ENCODE measurements around the gene LY6G6D. TPM values are rescaled to one million over a fixed set of nuclear protein-coding genes. Genes with fewer than 3 reads are reported as not detected.

LY6G6D gene
- total RNA-seq, 1 experiment from 2014 or later, result not detected

- H3K4ac ChIP-seq (ENCODE audit: low read depth, low read length), result no peak overlapping the region
These were observed 3.9 kb upstream of the LY6G6D start for GRCh38 chr6:31711233-31711632.

More at GRCh38 chr6:31711233-31711632, 3.9 kb upstream of the LY6G6D start:
- H4K8ac ChIP-seq (replicated peaks; ENCODE audit: insufficient read length, low read depth, low read length), result no peak overlapping the region
- peak overlapping the region in 1 of 3 experiments; percentile 9; a peak in 1 of 7 replicates for H3K27ac Mint-ChIP-seq
- H4K91ac ChIP-seq (ENCODE audit: insufficient read length, low read depth, low read length), result no peak overlapping the region
- no peaks in the 10 kb centered on the region for H3K79me2 ChIP-seq (ENCODE audit: insufficient read depth, low read length)
- no peak overlapping the region for H4K5ac ChIP-seq (ENCODE audit: insufficient read length, low read depth, low read length)
- H3K27ac ChIP-seq (ENCODE audit: insufficient read length, low read depth, low read length), result no peak overlapping the region
- H3K27me3 Mint-ChIP-seq (ENCODE audit: low read depth), result peaks cover 9% of the 10 kb centered on the region
- no peaks in the 10 kb centered on the region for H3K36me3 Mint-ChIP-seq (ENCODE audit: insufficient read depth in 1 of 3, low read depth in 3 of 3)
- no peak overlapping the region for H2AK5ac ChIP-seq (ENCODE audit: insufficient read length, low read length)
- no peak overlapping the region for H2BK20ac ChIP-seq (ENCODE audit: low read depth, low read length, poor library complexity, severe bottlenecking)
- no peak for TF ChIP-seq CTCF (conservative IDR thresholded peaks at IDR 0.05)
- no peak for DNase-seq
- peaks cover 5% of the 10 kb centered on the region; the same call in 1 of the 2 replicates for H3K4me1 ChIP-seq (ENCODE audit: insufficient read depth, low read length)
- no peak overlapping the region for H3K23ac ChIP-seq (ENCODE audit: insufficient read length, low read depth, low read length)
- no peak overlapping the region for H3K14ac ChIP-seq (ENCODE audit: insufficient read depth, low read length)
- H3T11ph ChIP-seq (ENCODE audit: low read length), result no peak overlapping the region
- H3K79me1 ChIP-seq (ENCODE audit: insufficient read depth, low read depth, low read length, poor library complexity, severe bottlenecking), result no peaks in the 10 kb centered on the region
- H3K23me2 ChIP-seq (ENCODE audit: insufficient read length, low read depth, low read length, poor library complexity, severe bottlenecking), result no peaks in the 10 kb centered on the region
- H3K18ac ChIP-seq (ENCODE audit: insufficient read length, low read depth, low read length), result no peak overlapping the region
- H3K9me3 ChIP-seq (ENCODE audit: control insufficient read depth, low read depth, low read length), result no peaks in the 10 kb centered on the region
- H3K56ac ChIP-seq (ENCODE audit: insufficient read length, low read depth, low read length), result no peak overlapping the region
- no CpG with 5 or more reads among the region's 8 CpGs for WGBS (ENCODE audit: extremely low coverage, insufficient read length, low lambda C conversion rate)
- H3K4me1 Mint-ChIP-seq, result peaks cover 31 to 41% of the 10 kb centered on the region in 2 experiments
- no peaks in the 10 kb centered on the region for H3K9me3 Mint-ChIP-seq
- H3K27me3 ChIP-seq (ENCODE audit: insufficient read depth, low read length), result no peaks in the 10 kb centered on the region
- H2AFZ ChIP-seq (ENCODE audit: low read length), result no peak overlapping the region
- no peak overlapping the region for H2BK120ac ChIP-seq (ENCODE audit: low read depth, low read length, poor library complexity, severe bottlenecking)
- H2BK12ac ChIP-seq (ENCODE audit: insufficient read length, low read depth, low read length), result no peak overlapping the region
- H3K4me2 ChIP-seq (ENCODE audit: insufficient read depth, insufficient read length, low read length), result no peak overlapping the region
- H4K20me1 ChIP-seq (ENCODE audit: control insufficient read depth, insufficient read depth, insufficient read length), result no peaks in the 10 kb centered on the region
- no peak overlapping the region for H2BK15ac ChIP-seq (ENCODE audit: low read depth, low read length)
- no peak overlapping the region for H2BK5ac ChIP-seq (ENCODE audit: insufficient read length, low read length)
- H3K4me3 Mint-ChIP-seq, result no peak overlapping the region
- no peak overlapping the region for H3K9ac ChIP-seq (ENCODE audit: extremely low read depth, insufficient read length, low read length)
